HepG2 (cell line): ENCODE measurements around the gene IL31. TPM values are rescaled to one million over a fixed set of nuclear protein-coding genes. Genes with fewer than 3 reads are reported as not detected.
A peak's percentile ranks its signal among the peaks of the same experiment; 100 is the strongest.

Experiments
- ATAC-seq: fragments of 200-7000 bp; cut with Tn5 transposase; 3 replicates; pipeline ENCODE4 v1.9.1; 2020; ENCODE audit warnings: mild to moderate bottlenecking, moderate library complexity
- BruUV-seq: library from RNA; stranded (reverse); fragments of 400-500 nt; replicated peaks from 2 replicates; lab custom pipeline; 2021; lab: Mats Ljungman, UMichigan
- CTCF ChIA-PET: fragments of 300-600 bp; formaldehyde crosslinking; extraction: SDS; loops from one replicate; lab custom pipeline; 2021; ENCODE audit warnings: low total read pairs, inconsistent platforms, low intra/inter-chr PET ratio; lab: Yijun Ruan, JAX
- POLR2A ChIA-PET: fragments of 350-600 bp; sonication (Branson Sonifier 250); formaldehyde crosslinking; loops from one replicate; lab custom pipeline; 2020; ENCODE audit warnings: antibody characterized with exemption, inconsistent platforms; lab: Yijun Ruan, JAX
- DNase-seq: peaks from one replicate; pipeline ENCODE4 v3.0.0-alpha.2; 2015; ENCODE audit warnings: low spot score
- FAIRE-seq: peaks from 3 replicates; lab custom pipeline; 2011; peaks lifted over from hg19 to GRCh38; lab: Jason Lieb, UNC
- H2AFZ ChIP-seq: one replicate; pipeline ENCODE4 v1.6.1; 2011; ENCODE audit warnings: low read length, inconsistent platforms
- H3K27ac ChIP-seq: fragments of 300-600 bp; 3 replicates; pipeline ENCODE4 v1.8.0; 2011; ENCODE audit warnings: mixed run types, mild to moderate bottlenecking, mixed read lengths, low read length, inconsistent platforms; ENCODE audit not compliant: insufficient read depth; ENCODE audit errors: extremely low read length
- H3K27me3 ChIP-seq, 2 experiments: fragments of 200-600 bp in 1 of 2; 2 replicates in 1 of 2; 3 replicates in 1 of 2; pipeline versions ENCODE4 v1.6.0 to v1.8.0; 2011; ENCODE audit warnings: low read length in 2 of 2, mild to moderate bottlenecking in 2 of 2, moderate library complexity in 2 of 2, inconsistent platforms in 1 of 2; ENCODE audit not compliant: insufficient read depth in 2 of 2, control insufficient read depth in 1 of 2
- H3K36me3 ChIP-seq, 2 experiments: fragments of 200-600 bp in 1 of 2; replicated peaks in 1 of 2; 2 replicates in 1 of 2; 3 replicates in 1 of 2; pipeline versions ENCODE4 v1.5.1 to v1.8.0; 2011; ENCODE audit warnings: low read length in 2 of 2, inconsistent platforms in 1 of 2; ENCODE audit not compliant: insufficient read depth in 2 of 2, control insufficient read depth in 1 of 2
- H3K4me1 ChIP-seq: 2 replicates; pipeline ENCODE4 v1.5.1; 2012; ENCODE audit warnings: low read length, inconsistent platforms; ENCODE audit not compliant: insufficient read depth
- H3K4me2 ChIP-seq: 2 replicates; pipeline ENCODE4 v1.6.0; 2011; ENCODE audit warnings: low read depth, low read length, inconsistent platforms
- H3K4me3 ChIP-seq, 3 experiments: fragments of 200-600 bp in 1 of 3; sonication (generic), shearing (Covaris generic) in 1 of 3; replicated peaks in 1 of 3; 2 replicates each; pipeline ENCODE4 v1.5.1; 2011 to 2016; ENCODE audit warnings: low read length in 3 of 3, inconsistent platforms in 2 of 3, low read depth in 2 of 3, mild to moderate bottlenecking in 2 of 3, control low read depth in 1 of 3, mixed read lengths in 1 of 3; ENCODE audit not compliant: insufficient read depth in 1 of 3
- H3K79me2 ChIP-seq: one replicate; pipeline ENCODE4 v1.6.1; 2011; ENCODE audit warnings: low read length, inconsistent platforms; ENCODE audit not compliant: insufficient read depth
- H3K9ac ChIP-seq: 2 replicates; pipeline ENCODE4 v1.6.0; 2011; ENCODE audit warnings: mild to moderate bottlenecking, low read depth, low read length, inconsistent platforms; ENCODE audit not compliant: insufficient read depth
- H3K9me3 ChIP-seq: 2 replicates; pipeline ENCODE4 v1.5.1; 2012; ENCODE audit warnings: mild to moderate bottlenecking, low read length
- H4K20me1 ChIP-seq: 2 replicates; pipeline ENCODE4 v1.6.0; 2011; ENCODE audit warnings: inconsistent platforms, mild to moderate bottlenecking, low read length, moderate library complexity; ENCODE audit not compliant: insufficient read depth
- CCDC6 ChIP-seq: sonication (generic); formaldehyde crosslinking; IDR thresholded peaks from 2 replicates; pipeline ENCODE4 v1.8.1; 2022; ENCODE audit warnings: mild to moderate bottlenecking, missing genetic modification reagents, moderate library complexity
- CHD4 ChIP-seq: fragments of 200-600 bp; sonication (generic); IDR thresholded peaks from 2 replicates; pipeline ENCODE4 v1.7.0; 2017; ENCODE audit warnings: mild to moderate bottlenecking, low read length, borderline replicate concordance
- ELF1 ChIP-seq: sonication (generic); formaldehyde crosslinking; IDR thresholded peaks from 2 replicates; pipeline ENCODE4 v1.4.0; 2020; ENCODE audit warnings: missing genetic modification reagents
- MEIS2 ChIP-seq: sonication (generic); formaldehyde crosslinking; IDR thresholded peaks from 2 replicates; pipeline ENCODE4 v1.9.0; 2021; ENCODE audit warnings: mild to moderate bottlenecking, missing genetic modification reagents
- MIER3 ChIP-seq: IDR thresholded peaks from 2 replicates; pipeline ENCODE4 v1.6.1; 2016; ENCODE audit warnings: missing compliant biosample characterization, borderline replicate concordance
- MYNN ChIP-seq: sonication (generic); formaldehyde crosslinking; IDR thresholded peaks from 2 replicates; pipeline ENCODE4 v1.4.0; 2020; ENCODE audit warnings: mild to moderate bottlenecking, low read depth, missing genetic modification reagents
- RBM22 ChIP-seq: fragments of 200-400 bp; formaldehyde crosslinking; optimal IDR thresholded peaks from 2 replicates; pipeline ENCODE3; 2017; ENCODE audit warnings: mild to moderate bottlenecking, low read length, moderate library complexity
- ZFP1 ChIP-seq: IDR thresholded peaks from 2 replicates; pipeline ENCODE4 v1.6.1; 2016
- ZNF704 ChIP-seq: sonication (generic); formaldehyde crosslinking; IDR thresholded peaks from 2 replicates; pipeline ENCODE4 v1.8.1; 2023; ENCODE audit warnings: mild to moderate bottlenecking, inconsistent platforms, moderate library complexity, missing genetic modification reagents, borderline replicate concordance
- WGBS: methylation state at CpG from one replicate; pipeline ENCODE4 v1.1.6; 2017; ENCODE audit warnings: low lambda C conversion rate; 5-methylcytosine and 5-hydroxymethylcytosine counted together
- in situ Hi-C: cut with HindIII; loops from 2 replicates; pipeline ENCODE4 v1.10.0; 2017; ENCODE audit warnings: low pct_unique_long_range_greater_than_20kb; ENCODE audit not compliant: extremely low pct_ligation_motif_present
- intact Hi-C: fragments of 100-400 bp; cut with micrococcal nuclease; formaldehyde crosslinking; loops from one replicate; pipeline ENCODE4 v1.10.0; 2022; ENCODE audit not compliant: unreplicated experiment
- polyA plus RNA-seq, 8 experiments: library from polyadenylated mRNA; depleted of rRNA in 3 of 8; stranded (reverse) in 7 of 8; unstranded in 1 of 8; fragments of >200 nt; fragmentation: Illumina TruSeq in 4 of 8; extraction: Trizol in 4 of 8; gene quantifications; 2 replicates each; pipeline versions ENCODE4 v1.2.1 to v1.2.3, GENCODE V29; 2011 to 2016; ENCODE audit warnings: low read depth in 4 of 8, missing spikeins in 1 of 8, mixed read lengths in 1 of 8; ENCODE audit not compliant: insufficient read depth in 1 of 8
- total RNA-seq, 5 experiments: library from RNA; depleted of rRNA; stranded (reverse); fragments of >200 nt; fragmentation: Illumina TruSeq; extraction: Trizol; gene quantifications; 2 replicates each; pipeline ENCODE4 v1.2.3, GENCODE V29; 2016; ENCODE audit warnings: low read depth in 1 of 5

Gene IL31
- total and polyA plus RNA-seq, 2 of the 13 experiments (the other 11 are each of a cell fraction or from before 2014, with no cell fraction given), result not detected

GRCh38 chr12:122185494-122186082, 11.6 kb upstream of the IL31 start:
- in situ Hi-C loops (loop anchor here (10.0 kb wide), 1 partner anchor 131 kb away; no protein-coding TSS in a partner anchor), intact Hi-C loops (no loop called here)
- ChIA-PET POLR2A (no interaction called here), CTCF (no interaction called here)
- H3K27me3 ChIP-seq, result peaks cover 8 to 32% of the 10 kb centered on the region in 2 experiments; a peak in 3 of 5 replicates
- FAIRE-seq, result no peak
- no peaks in the 10 kb centered on the region for H3K79me2 ChIP-seq
- no peak overlapping the region for H3K9ac ChIP-seq
- H4K20me1 ChIP-seq, result no peaks in the 10 kb centered on the region
- H3K4me1 ChIP-seq, result peaks cover 17% of the 10 kb centered on the region
- no peaks in the 10 kb centered on the region for H3K36me3 ChIP-seq
- peak; percentile 16; the same call in 2 of the 3 replicates for ATAC-seq
- WGBS, result 30% methylated on average over 6 of the region's 10 CpGs
- DNase-seq, result no peak
- peak overlapping the region in 1 of 3 experiments; percentile 42; a peak in 1 of 6 replicates for H3K4me3 ChIP-seq
- no peak for TF ChIP-seq CCDC6 (CRISPR knock-in tag)
- no peak for TF ChIP-seq MEIS2
- no peak for TF ChIP-seq RBM22
- no peak for TF ChIP-seq ELF1 (CRISPR knock-in tag)
- TF ChIP-seq ZNF704 (CRISPR knock-in tag), result no peak
- no peak for TF ChIP-seq ZFP1 (CRISPR knock-in tag)
- no peak for TF ChIP-seq CHD4
- no peak for TF ChIP-seq MIER3 (CRISPR knock-in tag)
- TF ChIP-seq MYNN, result no peak
- no peak overlapping the region for H2AFZ ChIP-seq
- no peaks in the 10 kb centered on the region for H3K9me3 ChIP-seq
- H3K27ac ChIP-seq, result no peak overlapping the region
- BruUV-seq, result no TSS peak
- H3K4me2 ChIP-seq, result peak overlapping the region; percentile 55
